ENCODE measurements around the gene ATP9B.
"Not testable (repeated sequence)": the region's sequence is repeated elsewhere in the genome, so short reads cannot be mapped to it uniquely, and the experiment has no call there.

ATP9B gene

GRCh38 chr18:79147014-79147413 lies 77.8 kb downstream of the ATP9B start:
- no peak for DNase-seq

DNA sequence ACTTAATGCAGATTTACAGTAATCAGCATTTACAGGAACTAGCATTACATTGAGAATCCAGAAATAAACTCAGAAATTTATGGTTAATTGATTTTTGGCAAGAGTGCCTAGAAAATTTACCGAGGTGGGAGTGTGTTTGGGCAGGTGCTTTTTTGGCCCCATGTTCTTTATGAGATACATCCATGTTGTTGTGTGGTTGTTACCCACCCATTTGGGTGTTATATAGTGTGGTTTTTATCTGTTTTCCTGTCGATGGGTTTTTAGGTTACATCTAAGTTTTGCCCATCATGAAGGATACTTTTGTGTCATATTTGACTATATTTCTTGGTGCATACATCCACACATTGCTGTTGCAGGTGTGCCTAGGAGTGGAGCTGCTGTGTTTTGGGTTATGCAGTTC lies 82.0 kb downstream of the ATP9B start:
- no peak for DNase-seq

DNA sequence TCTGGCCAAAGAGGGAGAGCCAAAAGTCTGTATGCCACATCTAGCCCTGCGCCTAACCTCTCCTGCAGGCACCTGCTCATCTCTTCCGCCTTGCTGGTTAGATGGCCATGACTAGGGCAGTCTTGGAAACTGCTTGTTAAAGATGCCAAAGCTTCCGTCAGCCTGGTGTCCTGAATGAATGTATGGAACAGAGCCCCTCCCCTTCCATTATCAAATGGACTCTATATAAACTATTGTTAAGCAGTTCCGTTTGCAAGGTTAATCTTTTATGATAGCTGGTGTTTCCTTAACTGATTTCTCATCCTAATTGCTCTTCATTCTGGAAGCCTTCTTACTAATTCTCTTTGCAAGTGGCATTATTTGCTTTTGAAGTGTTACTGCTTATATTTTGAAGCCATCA lies 87.1 kb downstream of the ATP9B start:
- no peak for DNase-seq

DNA sequence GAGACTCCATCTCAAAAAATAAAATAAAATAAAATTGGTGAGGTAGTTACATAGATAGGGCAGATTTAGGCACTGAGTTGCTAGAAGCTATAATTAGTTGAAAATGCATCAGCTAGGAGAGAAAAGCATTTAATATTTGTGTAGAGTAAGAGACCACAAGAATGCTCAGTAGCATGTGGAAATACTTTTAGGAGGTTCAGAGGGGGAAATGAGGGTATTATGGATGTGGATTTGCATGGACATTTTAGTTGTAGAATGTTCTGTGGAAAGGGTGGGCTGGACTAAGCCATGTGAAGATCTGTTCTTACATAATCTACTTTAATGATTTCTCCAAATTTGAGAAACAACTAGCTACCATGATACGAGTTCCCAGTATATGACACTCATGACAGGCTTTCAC lies 95.5 kb downstream of the ATP9B start:
- no peak for DNase-seq

DNA sequence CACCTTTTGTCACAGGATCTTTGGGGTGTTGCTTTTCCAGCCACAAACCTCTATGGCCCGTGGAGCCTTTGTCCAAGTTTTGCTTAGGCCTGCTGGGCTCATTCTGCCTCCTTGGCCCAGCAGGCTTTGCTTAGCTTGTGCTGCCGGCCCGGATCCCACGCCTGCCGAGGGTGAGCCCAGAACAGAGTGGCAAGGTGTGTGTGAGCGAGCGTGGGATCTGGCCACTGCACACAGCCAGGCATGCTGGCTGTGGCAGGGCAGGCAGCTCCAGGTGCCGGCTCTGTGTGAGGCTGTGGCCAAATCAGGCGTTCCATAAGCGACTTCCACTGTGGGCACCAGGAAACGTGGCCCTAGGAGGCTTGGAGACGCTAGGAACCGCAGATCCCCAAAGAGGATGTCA lies 97.5 kb downstream of the ATP9B start:
- DNase-seq = peak in 1 of 14 donors; percentile 19

GRCh38 chr18:79167526-79168190 lies 98.5 kb downstream of the ATP9B start:
- peak in 1 of 14 donors; percentile 69 for DNase-seq

GRCh38 chr18:79169958-79170555 lies 100.9 kb downstream of the ATP9B start:
- no peak for DNase-seq

- not testable (repeated sequence) for DNase-seq
Observed at GRCh38 chr18:79172331-79172730, 103.1 kb downstream of the ATP9B start.

DNA sequence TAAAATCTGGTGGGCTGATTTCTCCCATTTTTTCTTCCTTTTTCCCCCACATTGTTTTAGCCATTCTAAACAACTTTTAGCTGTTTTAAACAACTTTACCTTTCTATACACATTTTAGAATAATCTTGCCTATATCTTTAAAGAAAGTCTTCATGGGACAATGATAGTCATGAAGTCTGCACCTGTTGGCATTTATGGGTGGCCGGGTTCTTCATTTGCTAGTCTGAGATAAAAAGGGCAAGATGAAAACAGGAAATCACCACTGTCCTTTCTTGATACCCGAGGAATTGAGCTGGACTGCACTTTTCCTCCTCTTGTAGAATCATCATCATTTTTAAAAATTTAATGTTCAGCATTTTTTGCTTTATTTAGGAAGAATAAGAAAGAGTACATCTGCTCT lies 104.5 kb downstream of the ATP9B start:
- DNase-seq = no peak

- no peak for DNase-seq
Observed at GRCh38 chr18:79178113-79178531, 108.9 kb downstream of the ATP9B start.

- no peak for DNase-seq
Observed at GRCh38 chr18:79182047-79182713, 113.0 kb downstream of the ATP9B start.

GRCh38 chr18:79185648-79186047 lies 116.5 kb downstream of the ATP9B start:
- DNase-seq = no peak

GRCh38 chr18:79186649-79187048 lies 117.5 kb downstream of the ATP9B start:
- no peak for DNase-seq

DNA sequence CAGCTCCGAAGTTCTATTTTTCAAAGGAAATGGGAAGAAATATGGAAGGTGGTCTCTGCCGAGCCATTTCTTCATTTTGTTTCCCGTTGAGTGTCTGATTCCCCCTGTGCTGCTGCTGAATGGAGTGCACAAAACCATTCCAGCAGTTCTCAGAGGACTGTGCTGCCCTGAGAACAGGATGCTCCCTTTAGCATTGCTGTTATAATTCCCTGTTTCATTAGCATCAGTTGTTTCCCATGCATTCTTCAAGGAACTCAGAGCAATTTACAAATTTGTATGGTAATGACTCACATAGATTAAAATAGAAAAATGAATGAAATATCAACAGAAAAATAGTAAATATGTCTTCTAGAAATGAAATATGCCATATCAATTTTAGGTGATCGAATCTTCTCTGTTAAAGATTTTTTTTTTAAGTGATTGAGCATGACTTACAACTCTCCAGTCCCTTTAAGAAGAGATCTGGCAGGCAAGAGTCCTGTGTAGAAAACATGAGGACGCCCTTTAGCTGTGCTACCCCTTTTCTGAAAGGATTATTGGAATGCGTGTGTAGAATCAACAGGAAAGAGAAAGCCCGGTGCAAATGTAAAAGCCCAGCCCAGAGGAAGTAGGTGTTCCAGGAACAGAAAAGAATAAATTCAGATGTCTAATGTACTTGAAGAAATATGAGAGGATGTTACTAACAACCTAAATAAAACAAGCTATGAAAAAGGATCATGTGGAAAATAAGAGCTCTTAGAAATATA lies 118.5 kb downstream of the ATP9B start:
- DNase-seq = no peak

DNA sequence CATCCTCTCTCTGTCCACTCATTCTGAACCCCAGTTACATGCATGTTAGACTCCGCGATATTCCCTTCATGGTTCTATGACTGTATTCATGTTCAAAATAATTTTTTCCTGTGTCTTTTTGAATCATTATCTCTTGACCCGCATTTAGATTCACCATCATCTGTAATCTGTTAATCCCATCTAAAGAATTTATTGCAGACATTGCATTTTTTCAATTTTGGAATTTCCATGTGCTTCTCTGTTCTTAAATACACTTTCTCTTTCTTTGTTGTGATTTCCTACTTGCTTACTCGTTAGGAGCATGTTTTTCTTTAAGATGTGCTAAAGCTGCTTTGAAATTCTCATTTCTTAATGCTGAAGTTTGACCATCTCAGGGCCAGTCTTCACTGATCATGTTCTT lies 122.2 kb downstream of the ATP9B start:
- no peak for DNase-seq

DNA sequence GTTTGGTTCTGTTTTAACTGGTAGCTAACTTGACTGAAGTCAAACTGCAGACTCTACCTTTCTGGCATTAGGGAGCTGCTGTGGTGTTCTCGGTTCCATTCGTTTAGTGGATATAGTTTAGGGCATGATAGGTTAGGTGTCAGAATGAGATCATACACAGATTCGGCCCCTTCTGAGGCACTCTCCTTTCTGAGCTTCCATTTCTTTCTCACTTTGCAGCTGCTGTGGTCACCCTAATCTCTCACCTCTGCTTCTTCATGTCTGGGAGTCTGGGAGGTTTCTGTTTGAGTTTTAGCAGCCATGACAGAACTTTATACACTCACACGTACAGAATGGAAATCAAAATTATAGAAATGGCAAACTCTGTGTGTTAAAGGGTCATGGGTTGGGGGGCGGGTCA lies 122.8 kb downstream of the ATP9B start:
- DNase-seq = no peak

- no peak for DNase-seq
Observed at GRCh38 chr18:79193826-79194225, 124.6 kb downstream of the ATP9B start.

DNA sequence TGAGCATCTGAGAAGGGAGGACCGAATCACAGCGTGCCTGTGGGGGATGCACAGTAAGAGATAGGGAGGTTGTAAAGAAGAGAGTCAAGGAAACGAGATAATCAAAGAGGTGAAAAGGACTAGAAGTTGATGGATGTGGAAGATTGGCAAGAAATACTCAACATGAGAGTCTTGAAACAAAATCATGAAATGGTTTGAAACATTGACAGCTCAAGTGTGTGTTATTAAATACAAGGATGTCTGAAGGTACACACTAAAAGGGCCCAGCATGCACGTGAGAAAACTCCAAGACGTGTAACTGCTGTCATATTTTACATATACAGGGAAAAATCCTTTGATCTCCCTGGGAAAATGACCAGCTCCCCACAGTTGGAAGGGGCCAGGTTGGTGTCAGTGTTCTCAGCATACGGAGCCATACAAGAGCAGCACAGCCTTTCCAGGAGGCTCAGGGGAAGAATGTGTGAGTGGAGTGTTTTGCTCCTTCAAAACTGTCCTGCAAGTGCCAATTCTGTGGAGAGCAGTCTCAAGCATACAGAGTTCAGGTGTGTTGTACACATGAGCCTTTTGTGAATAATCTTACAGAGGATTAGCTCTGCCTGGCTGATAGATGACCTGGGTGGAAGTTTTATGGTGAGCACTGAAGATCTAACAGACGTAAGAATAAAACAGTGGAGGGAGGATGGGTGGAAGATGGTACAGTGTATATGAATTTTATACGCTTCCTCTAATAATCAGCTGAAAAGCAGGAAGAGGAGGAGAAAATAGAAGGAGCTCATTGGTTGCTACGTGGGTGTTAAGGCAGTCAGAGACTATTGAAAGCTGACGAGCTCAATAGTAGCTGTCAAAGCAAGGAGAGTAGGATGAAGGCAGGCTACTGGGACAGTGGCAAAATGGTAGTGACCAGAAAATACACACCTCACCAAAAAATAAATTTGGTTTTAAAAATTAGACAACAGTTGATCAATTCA lies 126.8 kb downstream of the ATP9B start:
- DNase-seq = no peak

GRCh38 chr18:79197531-79197930 lies 128.3 kb downstream of the ATP9B start:
- no peak for DNase-seq

DNA sequence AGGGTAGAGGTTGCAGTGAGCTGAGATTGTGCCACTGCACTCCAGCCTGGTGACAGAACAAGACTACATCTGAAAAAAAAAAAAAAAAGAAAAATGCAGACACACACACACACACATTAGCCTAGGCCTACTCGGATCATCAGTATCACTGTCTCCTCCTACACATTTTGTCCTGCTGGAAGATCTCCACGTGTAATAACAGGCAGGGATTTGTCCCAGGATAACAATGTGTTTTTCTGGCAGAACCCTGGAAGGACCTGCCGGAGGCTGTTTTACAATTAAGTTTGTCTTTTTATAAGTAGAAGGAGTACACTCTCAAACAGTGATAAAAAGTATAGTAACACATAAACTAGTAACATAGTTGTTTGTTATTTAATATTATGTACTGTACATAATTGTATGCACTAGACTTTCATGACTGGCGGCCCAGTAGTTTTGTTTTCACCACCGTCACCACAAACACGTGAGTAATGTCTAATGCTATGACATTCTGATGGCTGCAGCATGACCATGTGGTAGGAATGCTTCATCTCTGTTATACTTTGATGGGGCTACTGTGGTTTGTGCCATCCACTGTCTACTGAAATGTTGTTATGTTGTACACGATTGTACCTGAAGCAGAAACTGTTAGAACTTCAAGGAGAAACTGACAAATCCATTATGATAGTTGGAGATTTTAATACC lies 130.6 kb downstream of the ATP9B start:
- no peak for DNase-seq

DNA sequence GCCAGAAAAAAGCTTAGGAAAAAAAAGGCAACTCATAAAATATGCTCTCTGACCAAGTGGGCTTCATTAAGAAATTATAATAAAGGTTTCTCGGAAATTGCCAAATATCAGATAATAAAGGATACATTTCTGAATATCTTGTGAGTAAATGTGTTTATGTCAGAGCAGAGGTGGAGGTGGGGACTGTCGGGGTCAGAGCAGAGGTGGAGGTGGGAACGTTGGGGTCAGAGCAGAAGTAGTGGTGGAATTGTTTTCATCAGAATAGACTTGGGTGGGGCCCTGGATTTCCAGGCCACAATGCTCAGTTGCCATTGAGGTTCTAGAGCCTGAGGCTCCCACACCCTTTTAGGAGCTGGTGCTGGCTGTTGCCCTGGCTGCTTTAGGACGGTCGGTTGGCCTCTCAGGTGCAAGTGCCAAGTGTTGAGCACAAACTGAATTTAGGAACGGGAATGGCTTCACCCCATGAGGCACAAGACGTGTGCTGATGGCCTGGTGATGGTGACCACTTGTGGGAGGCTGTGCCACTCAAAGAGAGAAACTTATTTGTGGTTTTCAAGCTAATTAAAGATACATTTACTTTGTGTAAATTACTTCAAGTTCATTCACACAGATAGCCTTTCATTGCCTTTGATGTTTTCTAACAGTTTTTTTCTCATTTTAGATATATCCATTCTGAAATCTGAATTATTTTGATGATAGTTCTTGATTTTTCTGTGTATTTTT lies 131.5 kb downstream of the ATP9B start:
- DNase-seq = peak in 12 of 14 donors; percentile 16 to 91 (median 48)

Measured in C1 segment of cervical spinal cord (tissue), 14 donors.